GM19043 (cell line): ENCODE results near the gene IL1B.

Experiments used
- ATAC-seq: cut with Tn5 transposase; IDR thresholded peaks from one replicate; pipeline ENCODE4 v1.9.1; 2021; ENCODE audit warnings: low read depth; ENCODE audit not compliant: unreplicated experiment

Gene IL1B

DNA sequence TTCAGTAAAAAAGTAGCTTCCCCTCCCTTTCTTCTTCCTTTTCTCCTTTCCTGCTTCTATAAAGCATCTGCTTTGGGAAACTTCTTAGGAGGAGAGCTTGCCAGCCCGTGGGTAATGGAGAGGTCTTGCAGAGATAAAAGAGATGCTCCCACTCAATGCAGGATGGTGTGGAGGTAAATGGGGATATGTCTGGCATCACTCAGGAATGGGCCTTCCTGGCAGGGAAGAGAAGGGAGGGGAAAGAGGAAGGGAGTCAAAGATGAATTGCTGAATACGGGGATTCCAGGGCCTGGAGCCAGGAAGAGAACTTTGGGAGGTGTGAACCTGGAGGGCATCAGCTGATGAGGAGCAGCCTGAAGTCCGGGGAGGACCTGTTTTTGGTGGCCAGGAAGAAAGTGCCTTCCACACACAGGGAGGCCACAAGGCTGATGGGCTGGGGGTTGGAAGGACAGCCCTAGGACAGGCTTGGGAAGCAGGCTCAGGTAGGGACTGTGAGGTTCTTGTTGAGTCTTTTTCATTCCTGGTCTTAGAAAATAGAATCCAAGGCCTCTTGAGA lies 25.2 kb downstream of the IL1B start:
- no peak for ATAC-seq

DNA sequence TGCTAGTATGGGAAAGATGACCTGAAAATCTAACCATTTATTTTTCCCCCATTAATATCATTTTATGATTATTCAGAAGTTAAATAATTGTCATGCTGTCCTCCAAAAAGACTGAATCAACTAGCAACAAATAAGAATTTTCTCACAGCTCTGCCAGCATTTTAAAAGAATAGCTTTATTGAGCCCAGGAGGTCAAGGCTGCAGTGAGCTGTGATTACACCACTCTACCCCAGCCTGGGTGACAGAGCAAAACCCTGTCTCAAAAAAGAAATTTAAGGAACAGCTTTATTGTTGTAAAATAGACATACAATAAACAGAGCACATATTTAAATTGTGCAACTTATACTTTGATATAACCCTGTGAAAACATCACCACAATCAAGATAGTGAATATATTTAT lies 27.5 kb downstream of the IL1B start:
- ATAC-seq, result no peak

DNA sequence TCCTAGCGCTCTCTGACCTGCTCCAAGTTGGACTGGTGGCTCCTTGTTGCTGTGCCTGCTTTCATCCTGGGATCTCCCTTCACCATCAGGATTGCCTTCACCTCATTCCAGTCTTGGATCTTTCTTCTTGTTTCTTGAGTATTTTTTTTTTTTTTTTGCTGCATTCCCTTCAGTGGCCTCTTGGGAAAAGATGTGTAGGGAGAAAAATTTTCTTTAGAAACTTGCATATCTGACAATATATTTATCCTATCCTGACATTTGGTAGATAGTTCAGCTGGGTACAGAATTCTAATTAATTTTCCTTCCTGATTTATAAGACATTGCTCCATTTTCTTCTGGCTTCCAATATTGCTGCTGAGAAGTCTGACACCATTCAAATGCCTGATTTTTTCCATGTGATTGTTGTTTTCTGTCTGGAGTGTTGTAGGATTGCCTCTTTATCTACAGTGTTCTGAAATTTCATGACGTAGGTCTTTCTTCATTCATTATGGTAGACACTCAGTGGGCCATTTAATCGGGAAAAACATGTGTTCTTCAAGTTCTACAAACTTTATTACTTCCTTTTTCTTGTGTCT lies 29.3 kb downstream of the IL1B start:
- no peak for ATAC-seq

DNA sequence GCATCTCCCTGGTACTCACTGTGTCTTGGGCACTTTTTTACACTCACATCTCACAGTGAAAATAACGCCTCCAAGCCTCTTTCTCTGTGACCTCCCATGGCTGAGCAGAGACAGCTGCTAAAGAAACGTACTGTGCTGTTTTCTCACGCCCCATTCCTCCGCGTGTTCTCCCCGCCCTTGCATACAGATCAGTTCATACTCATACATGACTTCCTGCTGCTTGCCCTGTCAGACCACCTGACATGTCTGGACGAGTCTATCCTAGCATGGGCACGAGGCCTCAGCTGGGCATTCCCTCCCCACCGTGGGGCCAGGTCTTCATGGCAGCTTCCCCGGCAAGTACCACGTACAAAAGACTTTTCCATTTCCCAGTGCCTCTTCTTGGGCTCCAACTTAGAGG lies 31.0 kb downstream of the IL1B start:
- peak; percentile 64 for ATAC-seq

DNA sequence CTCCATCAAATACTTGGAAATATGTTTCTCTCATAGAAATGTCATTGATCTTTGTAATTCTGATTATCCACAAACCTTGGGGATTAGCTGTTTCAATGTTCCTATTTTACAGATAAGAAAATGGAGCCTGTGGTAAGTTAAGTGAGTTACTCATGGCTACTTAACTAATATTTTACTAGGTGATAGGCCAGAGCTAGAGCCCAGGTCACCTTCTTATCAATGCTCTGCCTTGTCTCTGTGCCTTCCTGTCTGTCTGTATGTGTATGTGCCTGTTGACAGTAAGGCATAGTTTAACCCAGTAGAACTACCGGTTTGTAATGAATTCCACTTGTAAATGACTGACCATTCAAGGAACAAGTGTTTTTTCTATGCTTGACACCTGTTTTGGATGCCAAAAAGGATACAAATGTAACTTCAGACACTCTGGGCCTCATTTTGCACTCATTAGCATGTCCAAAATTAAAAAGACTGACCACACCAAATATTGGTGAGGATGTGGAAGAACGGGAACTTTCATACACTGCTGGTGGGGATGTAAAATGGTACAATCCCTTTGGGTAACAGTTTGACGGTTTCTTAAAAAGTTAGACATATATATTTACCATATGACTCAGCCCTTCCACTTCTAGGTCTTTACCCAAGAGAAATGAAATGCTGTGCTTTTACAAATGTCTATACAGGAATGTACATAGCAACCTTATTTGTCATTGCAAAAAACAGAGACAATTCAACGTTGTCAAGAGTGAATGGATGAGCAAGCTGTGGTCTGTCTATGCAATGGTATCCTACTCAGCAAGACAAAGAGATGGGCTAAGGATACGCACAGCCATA lies 32.7 kb downstream of the IL1B start:
- ATAC-seq, result peak; percentile 47

DNA sequence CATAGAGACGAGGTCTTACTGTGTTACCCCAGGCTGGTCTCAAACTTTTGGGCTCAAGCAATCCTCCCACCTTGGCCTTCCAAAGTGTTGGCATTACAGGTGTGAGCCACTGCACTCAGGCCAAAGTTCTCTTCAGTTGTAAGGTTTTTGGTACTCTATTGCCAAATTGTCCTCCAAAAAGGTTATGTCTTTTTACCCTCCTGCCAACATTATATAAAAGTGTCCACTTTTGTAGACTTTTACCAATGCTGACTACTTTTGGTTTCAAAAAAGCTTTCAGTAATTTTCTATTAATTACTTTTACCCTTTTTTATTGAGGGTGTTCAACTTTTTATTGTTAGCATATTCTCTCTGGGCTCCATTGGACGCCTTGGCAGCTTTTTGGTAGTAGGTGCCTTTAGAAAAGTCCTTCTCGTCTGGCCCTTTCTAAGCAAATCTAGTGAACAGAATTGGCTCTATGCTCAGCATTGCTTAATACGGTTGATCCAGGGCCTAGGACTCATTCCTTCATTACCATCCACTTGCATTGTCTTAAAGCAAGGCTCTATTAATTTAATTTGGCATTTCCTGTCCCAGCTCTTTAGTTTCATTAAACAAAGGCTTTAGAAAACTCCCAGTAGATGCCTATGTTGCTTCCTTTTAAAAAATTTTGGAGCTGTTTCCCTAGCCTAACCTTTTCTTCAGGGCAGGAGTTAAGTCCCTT lies 35.5 kb downstream of the IL1B start:
- ATAC-seq, result no peak

DNA sequence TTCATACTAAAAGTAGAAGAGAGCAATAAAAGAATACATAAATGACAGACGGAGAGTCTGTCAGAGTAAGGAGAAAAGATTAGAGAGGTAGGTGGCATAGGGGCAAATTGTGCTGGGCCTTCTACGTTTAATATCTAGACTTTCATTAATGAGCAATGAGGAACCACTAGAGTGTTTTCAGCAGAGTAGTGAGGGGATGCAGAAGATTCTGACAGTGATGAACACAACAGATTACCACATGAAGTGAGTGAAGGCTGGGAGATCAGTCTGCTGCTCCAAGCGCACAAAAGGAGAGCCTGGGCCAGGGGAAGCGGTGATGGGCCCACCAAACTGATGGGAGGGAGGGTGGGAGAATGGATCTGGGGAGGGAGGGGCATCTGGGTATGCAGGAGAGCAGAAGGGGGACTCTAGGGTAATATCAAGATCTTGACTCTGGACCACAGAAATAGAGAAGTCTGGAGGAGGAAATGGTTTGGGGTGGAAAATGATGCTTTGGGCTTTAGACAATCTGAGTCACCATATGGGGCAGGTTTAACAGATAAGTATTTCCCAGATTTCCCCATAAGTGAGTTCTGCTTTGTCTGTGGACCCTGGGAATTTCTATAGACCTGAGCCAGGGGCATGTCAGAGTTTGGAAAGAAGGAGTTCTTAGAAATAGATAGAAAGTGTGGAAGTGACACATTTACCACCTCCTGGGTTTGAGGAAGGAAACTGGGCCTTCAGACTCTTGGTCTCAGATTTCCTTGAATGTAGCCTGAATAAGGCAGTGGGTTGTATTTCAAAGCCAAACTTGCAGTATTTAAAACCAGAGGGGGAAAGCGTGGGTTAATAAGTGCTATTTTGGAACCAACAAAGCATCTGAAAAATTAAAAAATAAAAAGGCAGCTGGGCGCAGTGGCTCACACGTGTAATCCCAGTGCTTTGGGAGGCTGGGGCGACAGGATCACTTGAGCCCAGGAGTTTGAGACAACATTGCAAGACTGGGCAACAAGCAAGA lies 37.3 kb downstream of the IL1B start:
- ATAC-seq, result no peak

DNA sequence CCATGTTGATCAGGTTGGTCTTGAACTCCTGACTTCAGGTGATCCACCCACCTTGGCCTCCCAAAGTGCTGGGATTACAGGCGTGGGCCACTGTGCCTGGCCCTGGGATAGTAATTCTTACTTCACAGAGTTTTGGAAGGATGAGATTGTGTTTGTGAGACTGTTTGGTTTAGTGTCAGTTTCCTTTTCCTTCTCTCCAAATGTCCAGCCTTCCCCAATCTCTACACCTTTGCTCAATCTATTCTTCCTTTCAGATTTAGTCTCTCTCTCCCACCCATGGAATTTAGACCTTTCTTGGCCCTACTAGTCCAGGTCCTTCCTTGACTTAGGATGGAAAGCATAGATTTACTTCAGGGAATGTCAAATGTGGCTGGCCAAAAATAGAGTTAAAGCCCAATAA lies 40.1 kb downstream of the IL1B start:
- ATAC-seq, result no peak

DNA sequence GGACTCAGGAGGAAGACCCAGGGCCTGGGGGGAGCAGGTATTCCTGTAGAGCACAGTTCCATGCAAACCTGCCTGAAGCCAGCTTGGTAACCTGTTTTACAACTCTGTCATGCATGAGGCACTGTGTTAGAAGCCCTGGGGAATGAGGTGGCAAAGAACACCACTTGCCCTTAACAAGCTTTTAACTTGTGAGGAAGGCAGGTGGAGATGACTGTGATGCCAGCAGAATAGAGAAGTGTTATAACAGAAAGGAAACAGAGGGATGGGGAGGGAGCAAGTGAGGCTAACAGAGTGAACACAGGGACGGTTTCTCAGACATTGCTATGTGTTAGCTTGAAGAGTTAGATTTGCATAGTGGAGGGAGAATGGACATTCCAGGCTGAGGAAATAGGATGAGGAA lies 40.8 kb downstream of the IL1B start:
- no peak for ATAC-seq

DNA sequence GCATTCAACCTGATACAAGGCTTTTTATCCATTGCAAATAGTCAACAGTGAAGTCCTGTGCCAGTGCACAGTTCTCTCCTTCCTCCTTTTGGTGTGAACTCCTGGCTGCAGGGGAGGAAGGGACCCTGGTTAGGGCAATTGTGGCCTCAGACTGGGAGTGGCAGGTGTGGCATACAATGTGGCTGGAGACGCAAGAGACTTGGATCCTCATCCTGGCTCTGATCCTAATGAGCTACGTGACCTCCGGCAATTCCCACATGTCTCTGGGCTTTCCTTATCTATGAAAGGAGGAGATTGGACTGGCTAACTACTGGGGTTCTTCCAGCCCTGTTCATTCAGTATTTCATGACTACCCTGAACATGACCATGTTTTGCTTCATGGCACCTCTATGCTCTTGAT lies 41.7 kb downstream of the IL1B start:
- no peak for ATAC-seq

DNA sequence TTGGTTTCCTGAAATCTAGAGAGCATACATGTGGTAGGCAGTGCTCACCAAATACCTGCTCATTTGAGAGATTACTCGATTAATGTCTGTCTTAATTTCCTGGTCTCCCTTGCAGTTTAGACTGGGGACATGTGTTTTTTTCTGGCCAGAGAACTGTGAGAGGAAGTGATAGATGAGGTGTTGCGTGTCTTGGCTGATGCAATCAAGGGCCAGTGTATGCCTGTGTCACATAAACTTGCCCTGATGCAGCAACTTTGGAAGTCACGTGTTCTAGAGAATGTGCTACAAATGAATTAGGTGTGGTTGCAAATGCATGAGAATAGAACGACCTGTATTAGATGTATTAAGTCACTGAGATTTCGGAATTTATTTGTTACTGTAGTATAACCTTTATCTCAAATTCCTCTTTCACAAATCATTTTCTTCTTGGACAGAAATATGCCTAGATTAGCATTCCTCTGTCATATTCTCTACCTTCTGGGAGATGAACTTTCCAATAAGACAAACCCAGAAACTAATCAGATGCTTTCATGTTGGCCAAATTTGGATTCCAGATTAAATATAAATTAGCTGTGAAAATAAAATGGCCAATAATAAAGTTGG lies 42.3 kb downstream of the IL1B start:
- ATAC-seq, result peak; percentile 68

DNA sequence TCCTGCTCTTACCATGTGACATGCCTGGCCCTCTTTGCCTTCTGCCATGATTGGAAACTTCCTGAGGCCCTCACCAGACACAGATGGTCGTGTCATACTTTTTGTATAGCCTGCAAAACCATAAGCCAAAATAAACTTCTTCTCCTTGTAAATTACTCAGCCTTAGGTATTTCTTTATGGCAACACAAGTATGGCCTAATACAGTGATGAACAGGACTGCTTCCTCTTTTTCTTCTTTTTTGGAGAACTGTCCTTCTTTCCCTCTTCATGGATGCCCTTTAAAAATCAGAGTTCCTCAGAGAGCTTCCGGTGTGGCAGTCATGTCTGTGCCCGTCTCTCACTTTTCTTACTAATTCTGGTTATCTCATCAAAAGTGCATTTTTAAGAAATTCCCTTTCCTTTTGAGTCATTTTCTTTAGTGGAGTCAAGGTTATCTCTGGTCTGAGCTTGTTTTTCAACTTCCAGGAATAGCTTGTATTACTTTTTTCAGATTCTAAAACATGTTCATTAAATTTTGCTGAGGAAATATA lies 43.1 kb downstream of the IL1B start:
- ATAC-seq, result no peak

DNA sequence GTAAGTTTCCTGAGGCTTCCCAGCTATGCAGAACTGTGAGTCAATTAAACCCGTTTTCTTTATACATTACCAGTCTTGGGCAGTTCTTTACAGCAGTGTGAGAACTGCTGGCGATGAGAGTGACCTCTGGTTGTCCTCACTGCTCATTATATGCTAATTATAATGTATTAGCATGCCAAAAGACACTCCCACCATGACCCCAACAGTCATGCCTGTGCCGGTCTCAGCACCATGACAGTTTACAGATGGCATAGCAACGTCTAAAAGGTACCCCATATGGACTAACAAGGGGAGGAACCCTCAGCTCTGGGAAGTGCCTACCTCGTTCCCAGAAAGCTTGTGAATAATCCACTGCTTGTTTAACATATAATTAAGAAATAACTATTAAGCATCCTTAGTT lies 44.2 kb downstream of the IL1B start:
- ATAC-seq, result no peak

DNA sequence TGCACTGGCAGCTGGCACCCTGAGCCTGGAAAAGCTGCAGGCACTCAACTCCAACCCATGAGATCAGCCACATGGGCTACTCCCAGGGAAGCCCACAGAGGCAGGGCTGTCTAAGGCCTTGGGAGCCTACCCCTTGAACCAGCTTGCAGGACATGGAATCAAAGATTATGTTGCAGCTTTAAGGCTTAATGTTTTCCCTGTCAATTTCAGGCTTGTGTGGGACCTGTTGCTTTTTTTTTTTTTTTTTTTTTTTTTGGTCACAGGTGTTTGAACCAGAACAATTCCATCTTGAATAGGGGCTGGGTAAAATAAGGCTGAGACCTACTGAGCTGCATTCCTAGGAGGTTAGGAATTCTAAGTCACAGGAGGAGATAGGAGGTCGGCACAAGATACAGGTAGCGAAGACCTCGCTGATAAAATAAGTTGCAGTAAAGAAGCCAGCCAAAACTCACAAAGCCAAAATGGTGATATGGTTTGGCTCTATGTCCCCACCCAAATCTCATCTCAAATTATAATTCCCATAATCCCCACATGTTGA lies 44.8 kb downstream of the IL1B start:
- ATAC-seq, result no peak

DNA sequence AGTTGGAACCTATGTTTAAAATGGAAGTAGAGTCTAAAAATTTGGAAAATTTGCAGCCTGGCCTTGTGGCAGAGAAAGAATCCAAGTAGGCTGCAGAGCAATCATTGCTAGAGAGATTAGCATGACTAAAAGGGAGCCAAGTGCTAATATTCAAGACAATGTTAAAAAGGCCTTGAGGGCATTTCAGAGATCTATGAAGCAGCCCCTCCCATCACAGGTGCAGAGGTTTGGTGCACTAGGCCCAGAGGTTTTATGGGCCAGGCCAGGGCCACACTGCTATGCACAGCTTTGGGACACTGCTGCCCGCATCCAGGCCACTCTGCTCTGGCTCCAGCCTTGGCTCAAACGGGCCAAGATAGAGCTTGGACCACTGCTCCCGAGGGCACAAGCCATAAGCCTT lies 45.6 kb downstream of the IL1B start:
- no peak for ATAC-seq

DNA sequence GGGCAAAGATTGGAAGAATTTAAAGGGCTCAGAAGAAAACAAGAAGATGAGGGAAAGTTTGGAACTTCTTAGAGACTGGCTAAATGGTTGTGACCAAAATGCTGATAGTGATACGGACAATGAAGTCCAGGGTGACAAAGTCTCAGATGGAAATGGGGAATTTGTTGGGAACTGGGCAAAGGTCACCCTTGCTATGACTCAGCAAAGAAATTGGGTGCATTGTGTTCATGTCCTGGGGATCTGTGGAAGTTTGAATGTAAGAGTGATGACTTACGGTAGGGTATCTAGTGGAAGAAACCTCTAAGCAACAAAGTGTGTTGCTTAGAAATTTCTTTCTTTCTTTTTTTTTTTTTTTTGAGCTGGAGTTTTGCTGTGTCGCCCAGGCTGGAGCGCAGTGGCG lies 46.3 kb downstream of the IL1B start:
- ATAC-seq, result no peak

DNA sequence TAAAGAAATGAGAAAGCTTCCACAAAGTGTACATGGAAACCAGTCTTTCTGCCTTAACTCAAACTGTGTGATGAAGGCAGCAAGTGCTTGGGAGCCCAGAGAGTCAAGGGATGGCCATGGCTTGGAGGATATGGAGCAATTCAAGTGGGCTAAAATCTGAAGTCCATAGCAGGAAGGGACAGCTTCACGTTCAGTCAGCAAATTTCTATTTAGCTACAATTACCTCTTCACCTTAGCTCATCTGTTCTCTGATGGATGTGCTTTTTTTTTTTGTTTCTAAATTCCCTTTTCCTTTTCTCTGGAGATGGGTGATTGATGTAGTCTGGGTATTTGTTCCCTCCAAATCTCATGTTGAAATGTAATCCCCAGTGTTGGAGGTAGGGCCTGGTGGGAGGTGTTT lies 47.4 kb downstream of the IL1B start:
- no peak for ATAC-seq

DNA sequence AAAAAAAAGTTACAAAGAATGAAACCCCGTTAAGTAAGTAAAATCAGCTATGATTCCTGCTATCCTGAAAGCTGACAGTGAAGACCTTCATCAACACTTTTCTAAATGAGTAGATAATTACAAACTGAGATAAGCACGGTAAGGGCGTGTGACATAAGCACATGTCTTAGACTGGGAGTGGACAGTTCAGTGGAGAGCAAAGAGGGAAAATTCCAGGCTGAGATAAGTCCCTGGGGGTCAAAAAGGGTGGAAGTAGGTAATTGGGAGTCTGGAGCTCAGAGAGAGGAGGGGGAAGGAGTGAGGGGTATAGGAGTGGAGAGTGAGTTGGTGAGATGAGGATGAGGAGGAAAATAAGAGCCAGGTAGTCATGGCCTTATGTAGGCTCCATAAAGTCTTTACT lies 47.9 kb downstream of the IL1B start:
- no peak for ATAC-seq

DNA sequence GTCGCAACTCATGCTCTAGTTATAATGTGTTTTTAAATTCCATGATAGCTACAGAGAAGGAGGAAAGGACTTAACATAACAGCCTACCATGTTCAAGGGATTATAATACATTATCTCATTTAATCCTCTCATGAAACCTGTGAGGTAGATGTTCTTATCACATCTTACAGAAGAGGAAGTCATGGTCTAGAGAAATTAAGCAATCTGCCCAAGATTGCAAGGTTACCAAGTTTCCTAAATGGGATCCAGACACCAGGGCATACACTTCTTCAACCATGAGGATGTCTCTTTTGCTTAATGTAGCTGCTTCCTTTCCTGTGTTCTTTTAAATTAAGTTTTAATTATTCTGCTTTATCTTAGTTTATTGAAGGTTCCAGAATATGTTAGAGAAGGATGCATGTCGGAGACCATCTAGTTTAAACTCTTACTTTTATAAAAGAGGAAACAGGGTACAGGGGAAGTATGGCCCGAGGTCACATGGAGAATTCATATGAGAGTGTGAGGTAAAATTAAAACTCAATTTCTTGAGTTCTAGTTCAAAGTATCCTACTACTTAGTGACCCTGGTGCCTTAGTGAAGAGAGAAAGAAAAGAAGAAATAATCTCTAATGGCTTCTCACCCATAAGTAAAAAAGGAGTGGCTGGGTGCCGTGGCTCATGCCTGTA lies 48.7 kb downstream of the IL1B start:
- no peak for ATAC-seq
